ENCODE measurements around the gene NLGN2. TPM values are rescaled to one million over a fixed set of nuclear protein-coding genes. Genes with fewer than 3 reads are reported as not detected.

The NLGN2 gene
- polyA plus RNA-seq, 1 donor = 28.1 TPM

GRCh38 chr17:7435676-7436555 lies 28.3 kb downstream of the NLGN2 start:
- no peak for DNase-seq

DNA sequence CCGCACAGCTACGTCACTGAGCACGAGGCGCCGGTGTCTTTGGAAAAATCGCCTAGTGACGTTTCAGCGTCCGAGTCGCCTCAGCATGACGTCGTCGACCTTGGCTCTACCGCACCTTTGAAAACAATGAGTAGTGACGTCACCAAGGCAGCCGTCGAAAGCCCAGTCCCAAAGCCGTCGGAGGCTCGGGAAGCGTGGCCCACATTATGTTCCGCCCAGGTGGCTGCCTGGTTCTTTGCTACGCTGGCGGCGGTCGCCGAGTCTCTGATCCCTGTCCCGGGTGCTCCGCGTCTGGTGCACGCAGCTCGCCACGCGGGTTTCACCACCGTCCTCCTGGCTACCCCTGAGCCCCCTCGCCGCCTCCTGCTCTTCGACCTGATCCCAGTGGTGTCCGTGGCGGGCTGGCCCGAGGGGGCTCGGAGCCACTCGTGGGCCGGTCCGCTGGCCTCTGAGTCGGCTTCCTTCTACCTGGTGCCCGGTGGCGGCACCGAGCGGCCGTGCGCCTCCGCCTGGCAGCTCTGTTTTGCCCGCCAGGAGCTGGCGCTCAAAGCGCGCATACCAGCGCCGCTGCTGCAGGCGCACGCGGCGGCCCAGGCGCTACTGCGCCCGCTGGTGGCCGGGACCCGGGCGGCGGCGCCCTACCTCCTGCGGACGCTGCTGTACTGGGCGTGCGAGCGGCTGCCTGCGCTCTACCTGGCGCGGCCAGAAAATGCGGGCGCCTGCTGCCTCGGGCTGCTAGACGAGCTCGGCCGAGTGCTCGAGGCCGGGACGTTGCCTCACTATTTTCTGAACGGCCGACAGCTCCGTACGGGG lies 29.1 kb downstream of the NLGN2 start:
- DNase-seq = peak; percentile 79

DNA sequence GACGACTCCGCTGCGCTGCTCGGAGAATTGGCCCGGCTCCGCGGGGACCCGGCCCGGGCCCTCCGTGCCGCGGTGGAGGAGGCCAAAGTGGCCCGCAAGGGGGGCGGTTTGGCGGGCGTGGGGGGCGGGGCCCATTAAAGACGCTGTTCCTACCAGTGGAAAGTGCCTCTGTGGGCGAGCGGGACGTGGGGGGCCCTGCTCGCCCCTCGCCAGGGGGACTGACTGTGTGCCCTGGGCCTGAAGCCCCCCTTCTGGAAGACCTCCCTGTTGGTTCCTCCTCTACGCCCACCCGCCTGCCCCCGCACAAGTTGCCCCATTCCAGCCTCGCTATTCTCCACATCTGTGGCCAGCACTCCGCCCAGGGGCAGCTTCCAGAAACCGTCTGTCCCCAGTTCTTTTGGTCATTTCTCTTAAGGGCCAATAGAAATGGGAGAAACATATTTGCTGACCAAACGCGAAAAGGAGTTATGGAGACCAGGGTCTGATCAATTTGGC lies 29.8 kb downstream of the NLGN2 start:
- DNase-seq = no peak

- DNase-seq = no peak
Observed at GRCh38 chr17:7437950-7438614, 30.4 kb downstream of the NLGN2 start.

GRCh38 chr17:7438656-7439460 lies 31.2 kb downstream of the NLGN2 start:
- DNase-seq = no peak

GRCh38 chr17:7439462-7440112 lies 31.9 kb downstream of the NLGN2 start, which contains the start of gene FGF11:
TSS of gene FGF11 (plus strand) at chr17:7439512. CDS start at chr17:7439621, 109 bp downstream.
- no peak for DNase-seq

DNA sequence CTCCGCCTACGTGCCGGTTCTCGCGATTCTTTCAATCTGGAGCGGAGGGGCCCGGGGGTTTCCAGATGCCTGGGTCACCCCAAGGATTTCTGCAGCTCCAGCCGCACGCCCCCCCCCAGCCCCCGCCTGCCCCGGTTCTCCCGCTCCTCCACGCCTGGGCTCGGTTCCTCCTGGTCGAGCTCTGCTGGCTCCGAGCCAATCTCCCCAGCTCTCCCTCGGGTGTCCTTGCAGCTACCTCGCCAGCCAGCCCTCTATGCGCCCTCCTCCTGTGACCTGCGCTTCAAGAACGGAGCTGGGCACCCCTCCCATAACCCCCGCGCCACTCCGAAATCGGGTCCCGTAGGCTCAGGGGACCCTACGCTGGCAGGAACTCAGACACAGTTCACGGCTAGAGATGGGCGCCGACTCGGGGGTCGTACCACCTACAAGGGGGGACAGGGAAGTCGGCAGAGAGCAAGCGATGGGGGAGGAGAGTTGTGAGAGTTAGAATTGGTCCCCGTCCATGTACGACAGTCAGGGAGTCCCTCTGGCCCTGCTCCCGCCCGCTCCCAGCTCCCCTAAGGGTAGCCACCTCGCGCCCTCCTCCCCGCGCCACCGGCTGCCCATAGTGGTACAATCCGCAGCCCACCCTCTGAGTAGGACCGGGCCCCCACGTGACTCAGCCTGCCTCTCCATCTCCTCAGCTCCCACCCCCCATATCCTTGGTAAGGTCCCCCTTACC lies 32.6 kb downstream of the NLGN2 start:
- DNase-seq = no peak

DNA sequence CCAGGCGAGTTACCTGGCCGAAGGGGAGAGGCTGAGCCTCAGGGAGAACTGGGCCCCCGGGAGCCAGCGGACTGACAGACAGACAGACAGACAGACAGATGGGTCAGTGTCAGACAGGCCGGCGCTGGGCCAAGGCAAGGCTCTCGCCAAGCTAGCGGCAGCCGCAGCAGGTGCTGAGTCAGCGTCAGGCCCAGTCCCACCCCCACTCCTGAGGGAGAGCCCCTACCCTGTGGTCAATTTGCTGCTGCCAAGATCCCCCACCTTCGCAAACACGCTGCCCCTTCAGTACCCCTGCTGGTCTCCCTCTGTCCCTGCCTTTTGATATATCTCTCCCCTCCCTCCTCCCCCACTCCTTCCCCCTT lies 33.2 kb downstream of the NLGN2 start:
- no peak for DNase-seq

DNA sequence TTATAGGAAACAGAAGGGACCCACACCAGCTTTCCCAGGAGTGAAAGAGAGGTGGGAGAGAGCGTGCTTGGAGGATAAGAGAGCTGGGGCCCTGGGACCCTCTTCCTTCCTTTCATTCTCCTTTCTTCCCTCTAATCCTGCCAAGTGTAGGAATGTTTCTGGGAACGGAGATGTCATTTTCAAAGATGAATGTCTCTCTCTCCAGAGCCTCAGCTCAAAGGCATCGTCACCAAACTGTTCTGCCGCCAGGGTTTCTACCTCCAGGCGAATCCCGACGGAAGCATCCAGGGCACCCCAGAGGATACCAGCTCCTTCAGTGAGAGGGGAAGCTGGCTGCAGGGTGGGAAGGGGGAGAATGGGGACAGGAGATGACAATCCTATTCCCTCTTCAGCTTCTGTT lies 33.6 kb downstream of the NLGN2 start:
- DNase-seq = no peak

DNA sequence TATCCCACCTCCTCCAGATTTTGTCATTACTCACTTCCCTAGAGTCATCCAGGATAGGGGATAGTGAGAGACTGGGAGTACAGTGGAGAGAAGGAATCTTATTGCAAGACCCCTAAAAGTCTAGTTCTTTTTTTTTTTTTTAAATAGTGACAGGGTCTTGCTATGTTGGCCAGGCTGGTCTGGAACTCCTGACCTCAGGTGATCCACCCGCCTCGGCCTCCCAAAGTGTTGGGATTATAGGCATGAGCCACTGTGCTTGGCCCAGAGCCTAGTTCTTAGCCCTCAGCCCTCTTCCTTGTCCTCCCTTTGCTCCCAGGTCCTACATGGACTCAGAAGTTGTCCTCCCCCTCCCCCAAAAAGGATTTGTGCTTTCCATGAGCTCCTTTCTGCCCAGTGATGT lies 34.5 kb downstream of the NLGN2 start:
- DNase-seq = no peak

- DNase-seq = no peak
Observed at GRCh38 chr17:7443499-7444485, 36.1 kb downstream of the NLGN2 start.

DNA sequence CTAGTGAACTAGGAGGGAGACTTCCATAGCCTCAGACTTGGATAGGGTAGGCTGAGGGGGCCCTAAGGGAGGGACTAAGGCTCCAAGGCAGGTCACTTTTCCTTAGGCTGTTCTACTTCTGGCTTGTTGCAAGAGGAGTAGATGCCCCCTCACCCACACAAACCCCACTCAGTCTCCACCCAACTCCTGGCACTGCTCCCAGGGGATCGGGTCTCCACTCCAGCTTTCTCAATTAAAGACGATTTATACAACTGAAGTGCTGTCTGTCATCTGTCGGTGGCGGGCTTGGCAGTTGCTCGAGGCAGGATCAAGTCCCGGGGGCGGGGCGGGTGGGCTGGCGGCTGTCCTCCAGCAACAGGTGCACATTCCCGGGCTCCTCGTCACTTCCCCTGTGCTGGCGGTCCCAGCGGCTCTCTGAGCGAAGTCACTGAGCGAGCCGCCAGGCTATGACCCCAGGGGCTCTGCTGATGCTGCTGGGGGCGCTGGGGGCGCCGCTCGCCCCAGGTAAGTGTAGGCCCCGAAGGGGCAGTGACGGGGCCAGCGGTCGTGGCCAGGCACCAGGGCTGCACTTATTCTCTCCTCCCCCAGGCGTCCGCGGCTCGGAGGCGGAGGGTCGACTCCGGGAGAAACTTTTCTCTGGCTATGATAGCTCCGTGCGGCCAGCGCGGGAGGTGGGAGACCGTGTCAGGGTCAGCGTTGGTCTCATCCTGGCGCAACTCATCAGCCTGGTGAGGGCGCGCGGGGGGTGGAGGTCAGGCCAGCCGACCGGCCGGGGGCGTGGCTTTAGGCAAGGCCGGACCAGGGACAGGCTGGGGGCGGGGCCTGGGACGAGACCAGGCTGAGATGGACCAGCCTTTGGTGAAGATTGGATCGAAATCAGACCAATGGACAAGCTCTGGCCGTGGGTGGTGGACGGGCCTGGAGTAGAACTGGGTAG lies 37.3 kb downstream of the NLGN2 start, which contains the start of gene CHRNB1:
Gene CHRNB1, plus strand, starts transcription at position 380 of the 937 bp plus-strand sequence. Its CDS starts 67 bp downstream, at position 447.
- no peak for DNase-seq

GRCh38 chr17:7445619-7445968 lies 37.9 kb downstream of the NLGN2 start:
- DNase-seq = no peak

DNA sequence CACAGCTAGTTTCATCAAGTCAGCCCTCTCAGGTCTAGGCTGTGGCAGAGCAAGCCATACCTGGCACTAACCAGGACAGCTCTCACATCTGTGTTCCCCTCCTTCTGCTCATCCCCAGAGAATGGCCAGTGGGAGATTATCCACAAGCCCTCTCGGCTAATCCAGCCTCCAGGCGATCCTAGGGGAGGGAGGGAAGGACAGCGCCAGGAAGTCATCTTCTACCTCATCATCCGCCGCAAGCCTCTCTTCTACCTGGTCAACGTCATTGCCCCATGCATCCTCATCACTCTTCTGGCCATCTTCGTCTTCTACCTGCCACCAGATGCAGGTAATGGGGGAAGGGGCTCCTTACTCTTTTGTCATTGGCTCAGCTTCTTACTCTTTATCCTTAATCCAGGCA lies 40.8 kb downstream of the NLGN2 start:
- no peak for DNase-seq

DNA sequence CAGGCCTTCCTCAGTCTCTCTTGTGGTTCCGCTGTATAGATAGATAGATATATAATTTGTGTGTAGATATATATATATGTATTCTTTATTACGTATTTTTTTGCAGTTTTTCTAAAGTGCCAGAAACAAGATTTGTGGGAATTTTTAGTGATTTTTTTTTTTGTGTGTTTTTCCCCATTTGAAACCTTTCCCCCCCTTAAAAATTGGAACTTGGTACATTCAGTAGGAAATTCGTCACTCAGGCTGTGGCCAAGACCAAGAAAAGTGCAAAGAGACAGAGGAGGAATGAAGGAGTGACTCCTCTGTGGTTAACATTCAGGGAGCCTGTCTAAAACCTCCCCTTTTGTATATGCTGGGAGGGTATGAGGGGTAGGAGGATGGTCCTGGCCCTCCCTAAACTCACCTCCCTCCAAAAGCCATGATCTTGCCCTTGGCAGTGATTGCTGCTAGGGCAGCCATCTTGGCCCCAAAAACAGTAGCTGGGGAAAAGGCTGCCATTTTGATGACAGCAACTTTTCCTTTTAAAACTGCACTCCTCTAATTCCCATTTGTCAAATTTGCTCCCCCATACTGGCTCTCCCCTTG lies 52.4 kb downstream of the NLGN2 start:
- DNase-seq = no peak

GRCh38 chr17:7460850-7461660 lies 53.4 kb downstream of the NLGN2 start:
- no peak for DNase-seq

Data from left kidney (tissue), 2 donors.